HG03565 (cell line): ENCODE results near the gene KDM4B.
"Not testable (repeated sequence)": the region's sequence is repeated elsewhere in the genome, so short reads cannot be mapped to it uniquely, and the experiment has no call there.

Experiments used
- ATAC-seq: cut with Tn5 transposase; IDR thresholded peaks from one replicate; pipeline ENCODE4 v1.9.1; 2021; ENCODE audit warnings: mild to moderate bottlenecking, moderate library complexity; ENCODE audit not compliant: unreplicated experiment

Gene KDM4B

DNA sequence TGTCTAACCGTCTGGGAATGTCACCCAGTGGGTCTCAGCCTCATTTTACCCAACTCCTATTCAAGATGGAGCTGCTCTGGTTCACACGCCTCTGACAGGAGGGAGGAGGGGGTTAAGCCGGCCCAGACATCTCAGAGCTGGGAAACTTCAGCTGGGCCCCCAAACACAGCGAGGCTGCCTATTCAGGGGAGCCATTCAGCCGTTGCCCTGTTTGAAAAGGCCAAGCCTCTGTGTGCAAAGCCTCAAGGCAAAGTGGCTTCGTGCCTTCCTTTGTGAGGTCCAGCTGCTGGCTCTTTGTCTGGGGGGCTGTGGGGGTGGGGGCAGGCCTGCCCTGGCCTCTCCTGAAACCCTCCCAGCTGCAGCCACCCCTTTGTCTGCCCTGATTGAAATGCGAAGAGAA lies 224.3 kb downstream of the KDM4B start:
- ATAC-seq, result no peak

DNA sequence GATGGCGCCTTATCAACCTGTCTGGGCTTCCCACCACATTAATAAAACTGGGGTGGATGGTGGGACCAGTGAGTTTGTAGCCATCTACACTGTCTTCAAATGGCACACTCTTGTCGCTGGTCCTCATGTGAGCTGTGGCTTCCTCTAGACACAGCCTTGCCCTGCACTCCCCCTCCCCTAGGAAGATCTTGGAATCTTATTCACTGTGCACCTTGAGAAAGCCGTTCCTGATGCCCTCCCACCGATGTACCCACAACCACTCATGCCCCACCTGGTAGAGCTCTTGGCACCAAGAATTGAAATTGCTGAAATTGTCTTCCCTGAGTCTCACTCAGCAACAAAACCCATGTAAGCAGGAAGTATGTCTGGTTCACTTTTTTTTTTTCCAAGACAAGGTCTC lies 225.7 kb downstream of the KDM4B start:
- no peak for ATAC-seq

DNA sequence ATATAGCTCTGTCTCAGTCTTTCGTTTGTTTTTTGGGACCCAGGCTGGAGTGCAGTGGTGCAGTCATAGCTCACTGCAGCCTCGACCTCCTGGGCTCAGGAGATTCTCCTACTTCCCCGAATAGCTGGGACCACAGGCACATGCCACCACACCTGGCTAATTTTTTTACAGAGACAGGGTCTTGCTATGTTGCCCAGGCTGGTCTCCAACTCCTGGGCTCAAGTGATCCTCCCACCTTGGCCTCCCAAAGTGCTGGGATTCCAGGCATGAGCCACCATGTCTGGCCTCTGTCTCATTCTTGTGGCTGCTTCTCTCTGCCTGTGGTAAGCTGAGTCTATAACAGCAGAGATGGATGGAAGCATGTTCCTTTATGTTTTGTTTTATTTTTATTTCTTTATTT lies 226.7 kb downstream of the KDM4B start:
- not testable (repeated sequence) for ATAC-seq

DNA sequence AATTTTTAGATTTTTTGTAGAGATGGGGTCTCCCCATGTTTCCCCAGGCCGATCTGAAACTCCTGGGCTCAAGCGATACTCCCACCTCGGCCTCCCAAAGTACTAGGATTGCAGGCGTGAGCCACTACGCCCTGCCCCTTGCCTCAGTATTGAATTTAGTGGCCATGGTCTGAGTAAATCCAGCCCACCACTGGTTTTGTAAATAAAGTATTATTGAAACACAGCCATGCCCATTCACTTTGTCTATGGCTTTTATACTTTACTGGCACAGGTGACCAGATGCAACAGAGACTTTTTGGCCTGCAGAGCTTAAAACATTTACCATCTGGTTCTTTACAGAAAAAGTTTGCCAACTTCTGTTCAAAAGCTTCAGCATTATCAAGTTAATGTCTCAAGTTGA lies 227.9 kb downstream of the KDM4B start:
- ATAC-seq, result no peak

DNA sequence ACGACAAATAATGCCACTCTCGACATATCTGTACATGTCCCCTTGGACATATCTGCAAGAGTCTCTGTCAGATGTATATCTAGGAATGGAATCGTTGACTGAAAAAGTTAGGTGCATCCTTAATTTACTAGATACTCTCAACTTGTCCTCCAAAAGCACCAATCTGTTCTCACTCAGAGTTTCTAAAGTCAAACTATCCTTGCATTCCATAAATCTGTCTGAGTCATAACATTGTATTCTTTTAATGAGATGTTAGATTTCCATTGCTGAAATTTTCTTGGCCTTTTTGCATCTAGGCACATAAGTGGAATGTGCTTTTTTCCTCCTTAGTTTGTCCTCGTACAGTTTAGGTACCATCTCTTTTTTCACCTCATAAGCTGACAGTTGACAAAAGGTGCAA lies 231.9 kb downstream of the KDM4B start:
- ATAC-seq, result no peak

DNA sequence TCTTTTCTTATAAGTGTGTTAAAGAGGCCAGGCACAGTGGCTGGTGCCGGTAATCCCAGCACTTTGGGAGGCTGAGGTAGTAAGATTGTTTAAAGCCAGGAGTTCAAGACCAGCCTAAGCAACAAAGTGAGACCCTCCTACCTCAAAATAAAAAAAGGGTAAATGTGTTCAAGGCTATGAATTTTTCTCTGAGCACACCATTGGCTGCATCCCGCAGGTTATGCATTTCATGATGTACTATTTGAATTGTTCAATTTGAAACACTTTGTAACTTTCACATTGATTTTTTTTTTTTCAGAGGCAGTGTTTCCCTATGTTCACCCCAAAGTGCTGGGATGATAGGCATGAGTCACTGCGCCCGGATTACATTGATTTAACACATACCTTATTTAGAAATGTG lies 233.6 kb downstream of the KDM4B start:
- no peak for ATAC-seq
